Breast epithelium (tissue), 4 donors: Measurements from ENCODE around the gene LRRN2. TPM values are rescaled to one million over a fixed set of nuclear protein-coding genes. Genes with fewer than 3 reads are reported as not detected.
A peak's percentile ranks its signal among the peaks of the same experiment; 100 is the strongest.
"Not testable (repeated sequence)": the region's sequence is repeated elsewhere in the genome, so short reads cannot be mapped to it uniquely, and the experiment has no call there.

Experiments
- DNase-seq, 2 donors: peaks; one replicate each; pipeline ENCODE4 v3.0.0-alpha.2; 2019; ENCODE audit warnings: low spot score in 2 of 2
- H3K27ac ChIP-seq, 2 donors: fragments of 200-600 bp; sonication (generic) in 1 of 2; one replicate each; pipeline ENCODE4 v1.5.1; 2016 to 2019; ENCODE audit warnings: mild to moderate bottlenecking in 1 of 2
- H3K27me3 ChIP-seq, 2 donors: fragments of 200-600 bp; sonication (generic) in 1 of 2; one replicate each; pipeline versions ENCODE4 v1.5.1 to v1.6.0; 2017 to 2019; ENCODE audit warnings: control low read depth in 1 of 2, mild to moderate bottlenecking in 1 of 2
- H3K36me3 ChIP-seq: fragments of 200-600 bp; one replicate; pipeline ENCODE4 v1.5.1; 2019
- H3K4me1 ChIP-seq, 2 donors: fragments of 200-600 bp; sonication (generic); one replicate each; pipeline ENCODE4 v1.5.1; 2016 to 2019; ENCODE audit warnings: control low read depth in 1 of 2
- H3K4me3 ChIP-seq, 3 donors: fragments of 200-600 bp; sonication (generic); 1 replicate in 2 of 3; 2 replicates in 1 of 3; pipeline ENCODE4 v1.5.1; 2016 to 2019; ENCODE audit warnings: mild to moderate bottlenecking in 3 of 3, moderate library complexity in 2 of 3
- H3K9me3 ChIP-seq, 2 donors: fragments of 200-600 bp; sonication (generic) in 1 of 2; one replicate each; pipeline ENCODE4 v1.5.1; 2016 to 2019; ENCODE audit warnings: control low read depth in 1 of 2
- CTCF ChIP-seq, 3 donors: fragments of 450-650 bp; IDR thresholded peaks; one replicate each; pipeline ENCODE4 v1.5.1; 2016 to 2017; ENCODE audit warnings: antibody characterized with exemption in 3 of 3, mild to moderate bottlenecking in 3 of 3, moderate library complexity in 3 of 3
- POLR2A ChIP-seq: fragments of 450-650 bp; IDR thresholded peaks from one replicate; pipeline ENCODE4 v1.6.1; 2016; ENCODE audit warnings: antibody characterized with exemption, mild to moderate bottlenecking, moderate library complexity
- POLR2AphosphoS5 ChIP-seq, 3 donors: sonication (generic); formaldehyde crosslinking; IDR thresholded peaks; one replicate each; pipeline ENCODE4 v1.6.1; 2017; ENCODE audit warnings: antibody characterized with exemption in 3 of 3
- intact Hi-C: fragments of 100-400 bp; cut with DNase I; formaldehyde crosslinking; loops from one replicate; pipeline ENCODE4 v1.15.1; 2023; ENCODE audit warnings: low total_unique reads
- total RNA-seq, 3 donors: library from RNA; depleted of rRNA; stranded (reverse); fragments of >200 nt; gene quantifications; one replicate each; pipeline ENCODE4 v1.1.0, GENCODE V29; 2016

Gene LRRN2
- total RNA-seq, 3 donors from 2014 or later: 0.32 to 2.5 (median 2.0) TPM

- Histone ChIP-seq H3K27me3 (no peaks in the 10 kb centered on the region), H3K9me3 (no peaks in the 10 kb centered on the region), H3K36me3 (no peaks in the 10 kb centered on the region), H3K27ac (no peak overlapping the region), H3K4me1 (no peaks in the 10 kb centered on the region), H3K4me3 (no peak overlapping the region)
- DNase-seq: no peak
- TF ChIP-seq POLR2AphosphoS5 (IDR thresholded peaks at IDR 0.05) (no peak), POLR2A (no peak), CTCF (IDR thresholded peaks at IDR 0.05) (no peak)
- intact Hi-C loops: loop anchor here (1.0 kb wide), 1 partner anchor 9 kb away; no protein-coding TSS in a partner anchor
Observed at GRCh38 chr1:204634260-204634910, 51.2 kb downstream of the LRRN2 start.

GRCh38 chr1:204633665-204634064 is 51.9 kb downstream of the LRRN2 start:
- intact Hi-C loops: loop anchor here (1.0 kb wide), 1 partner anchor 10 kb away; no protein-coding TSS in a partner anchor
- TF ChIP-seq POLR2AphosphoS5 (IDR thresholded peaks at IDR 0.05) (no peak), CTCF (IDR thresholded peaks at IDR 0.05) (no peak), POLR2A (no peak)
- peak in 1 of 2 donors; percentile 33 for DNase-seq
- H3K27ac ChIP-seq: no peak overlapping the region
- H3K4me3 ChIP-seq: no peak overlapping the region
- no peaks in the 10 kb centered on the region for H3K27me3 ChIP-seq
- no peaks in the 10 kb centered on the region for H3K9me3 ChIP-seq
- no peaks in the 10 kb centered on the region for H3K36me3 ChIP-seq
- no peaks in the 10 kb centered on the region for H3K4me1 ChIP-seq

GRCh38 chr1:204630132-204630905 is 55.2 kb downstream of the LRRN2 start:
- Histone ChIP-seq H3K9me3 (no peaks in the 10 kb centered on the region), H3K27me3 (no peaks in the 10 kb centered on the region), H3K4me1 (no peaks in the 10 kb centered on the region), H3K27ac (no peak overlapping the region), H3K4me3 (no peak overlapping the region), H3K36me3 (no peaks in the 10 kb centered on the region)
- intact Hi-C loops: no loop called here
- no peak for DNase-seq
- TF ChIP-seq POLR2A (no peak), POLR2AphosphoS5 (IDR thresholded peaks at IDR 0.05) (no peak), CTCF (IDR thresholded peaks at IDR 0.05) (no peak)

GRCh38 chr1:204629459-204629858 is 56.1 kb downstream of the LRRN2 start:
- H3K9me3 ChIP-seq, H3K4me3 ChIP-seq, H3K27me3 ChIP-seq, H3K27ac ChIP-seq, H3K4me1 ChIP-seq, DNase-seq, intact Hi-C loops, H3K36me3 ChIP-seq: not testable (repeated sequence)

GRCh38 chr1:204628868-204629267 is 56.7 kb downstream of the LRRN2 start:
- intact Hi-C loops: no loop called here

More at GRCh38 chr1:204628868-204629267, 56.7 kb downstream of the LRRN2 start:
- DNase-seq: no peak
- Histone ChIP-seq H3K27me3 (no peaks in the 10 kb centered on the region), H3K27ac (no peak overlapping the region), H3K4me1 (no peaks in the 10 kb centered on the region), H3K4me3 (no peak overlapping the region), H3K9me3 (no peaks in the 10 kb centered on the region), H3K36me3 (no peaks in the 10 kb centered on the region)
- TF ChIP-seq POLR2AphosphoS5 (IDR thresholded peaks at IDR 0.05) (no peak), POLR2A (no peak), CTCF (IDR thresholded peaks at IDR 0.05) (no peak)
